ENCODE results near the gene TBRG4.

DNA sequence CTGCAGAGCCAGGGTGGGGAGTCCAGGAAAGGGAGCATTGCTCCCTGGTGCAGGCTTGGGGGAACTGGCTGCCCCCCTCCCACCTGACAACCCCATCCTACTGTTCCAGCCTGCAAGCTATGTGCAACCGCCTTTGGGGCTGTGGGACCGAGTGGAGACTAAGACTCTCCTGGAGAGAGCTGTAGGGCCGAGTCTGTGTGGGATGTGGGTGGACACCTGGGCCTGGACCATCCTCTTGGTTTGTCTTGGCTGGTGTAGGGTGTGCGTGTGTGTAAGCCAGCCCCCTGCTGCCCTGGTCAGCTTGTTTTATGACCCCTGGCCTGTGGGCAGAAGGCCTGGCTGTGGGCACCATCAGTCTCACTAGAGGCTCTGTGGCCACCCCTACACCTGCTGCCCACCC, 44.4 kb upstream of the TBRG4 start:
- TF ChIP-seq EZH2phosphoT487 (IDR thresholded peaks at IDR 0.05; ENCODE audit: borderline replicate concordance, low read length) = no peak
- TF ChIP-seq, protein P1, sequence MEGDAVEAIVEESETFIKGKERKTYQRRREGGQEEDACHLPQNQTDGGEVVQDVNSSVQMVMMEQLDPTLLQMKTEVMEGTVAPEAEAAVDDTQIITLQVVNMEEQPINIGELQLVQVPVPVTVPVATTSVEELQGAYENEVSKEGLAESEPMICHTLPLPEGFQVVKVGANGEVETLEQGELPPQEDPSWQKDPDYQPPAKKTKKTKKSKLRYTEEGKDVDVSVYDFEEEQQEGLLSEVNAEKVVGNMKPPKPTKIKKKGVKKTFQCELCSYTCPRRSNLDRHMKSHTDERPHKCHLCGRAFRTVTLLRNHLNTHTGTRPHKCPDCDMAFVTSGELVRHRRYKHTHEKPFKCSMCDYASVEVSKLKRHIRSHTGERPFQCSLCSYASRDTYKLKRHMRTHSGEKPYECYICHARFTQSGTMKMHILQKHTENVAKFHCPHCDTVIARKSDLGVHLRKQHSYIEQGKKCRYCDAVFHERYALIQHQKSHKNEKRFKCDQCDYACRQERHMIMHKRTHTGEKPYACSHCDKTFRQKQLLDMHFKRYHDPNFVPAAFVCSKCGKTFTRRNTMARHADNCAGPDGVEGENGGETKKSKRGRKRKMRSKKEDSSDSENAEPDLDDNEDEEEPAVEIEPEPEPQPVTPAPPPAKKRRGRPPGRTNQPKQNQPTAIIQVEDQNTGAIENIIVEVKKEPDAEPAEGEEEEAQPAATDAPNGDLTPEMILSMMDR (conservative IDR thresholded peaks at IDR 0.05; ENCODE audit: low read depth, low read length) = no peak
- no peak for TF ChIP-seq EZH2 (IDR thresholded peaks at IDR 0.05; ENCODE audit: low read length, unreplicated experiment)
